COR-L47 (cell line): ENCODE measurements around the gene BTBD17.

Experiments used
- DNase-seq: peaks from one replicate; lab custom pipeline; 2025; lab: John Stamatoyannopoulos, UW

Gene BTBD17

DNA sequence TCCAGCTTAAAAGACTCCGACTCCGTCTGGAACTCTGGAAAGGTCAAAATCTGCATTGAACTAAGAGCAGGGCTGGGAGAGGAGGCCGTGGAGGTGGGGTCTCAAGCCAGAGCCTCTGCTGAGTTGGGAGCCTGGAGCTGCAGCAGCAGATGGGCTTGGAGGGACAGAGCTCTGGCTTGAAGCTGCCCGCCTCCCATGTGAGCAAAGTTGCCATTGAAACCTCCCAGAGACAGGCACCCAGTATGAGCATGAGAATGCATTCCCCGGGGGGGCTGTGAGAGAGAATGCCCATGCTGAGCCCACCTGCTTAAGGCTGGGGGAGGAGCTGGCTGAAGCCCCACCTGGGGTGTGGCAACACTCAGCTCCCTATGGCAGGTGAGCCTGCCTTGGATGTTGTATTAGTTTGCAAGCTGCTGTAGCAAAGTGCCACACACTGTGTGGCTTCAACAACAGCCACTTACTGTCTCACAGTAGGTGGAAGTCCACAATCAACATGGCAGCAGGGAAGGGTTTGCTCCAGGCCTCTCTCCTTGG lies 26.1 kb downstream of the BTBD17 start:
- no peak for DNase-seq

DNA sequence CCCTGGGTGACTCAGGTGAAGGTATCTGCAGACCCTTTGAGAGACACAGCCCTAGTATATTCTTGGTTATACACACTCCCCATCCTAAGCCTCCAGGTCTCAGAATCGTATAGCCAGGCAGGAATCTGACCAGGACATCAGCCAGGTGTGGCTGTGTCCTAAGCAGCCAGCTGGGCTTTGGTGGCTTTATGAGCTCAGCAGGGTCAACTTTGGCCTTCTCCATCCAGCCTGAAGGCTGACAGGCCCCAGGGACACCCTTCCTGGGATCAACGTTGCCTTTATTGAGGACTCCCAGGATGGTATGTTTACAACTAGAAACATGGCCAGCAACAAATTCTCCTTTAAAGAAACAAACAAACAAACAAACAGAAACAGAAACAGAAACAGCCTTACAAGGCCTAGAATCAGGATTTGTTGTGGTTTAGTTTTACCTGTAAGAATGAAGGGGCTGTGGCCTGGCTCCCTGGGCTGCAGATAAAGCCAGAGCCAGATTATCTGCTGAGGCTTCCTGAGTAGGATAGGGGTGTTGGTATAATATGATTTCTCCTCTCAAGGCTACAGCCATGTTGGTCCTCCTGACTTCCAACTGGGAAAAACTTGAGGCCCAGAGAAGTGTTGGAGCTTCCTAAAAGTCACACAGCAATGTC lies 27.2 kb downstream of the BTBD17 start:
- no peak for DNase-seq

DNA sequence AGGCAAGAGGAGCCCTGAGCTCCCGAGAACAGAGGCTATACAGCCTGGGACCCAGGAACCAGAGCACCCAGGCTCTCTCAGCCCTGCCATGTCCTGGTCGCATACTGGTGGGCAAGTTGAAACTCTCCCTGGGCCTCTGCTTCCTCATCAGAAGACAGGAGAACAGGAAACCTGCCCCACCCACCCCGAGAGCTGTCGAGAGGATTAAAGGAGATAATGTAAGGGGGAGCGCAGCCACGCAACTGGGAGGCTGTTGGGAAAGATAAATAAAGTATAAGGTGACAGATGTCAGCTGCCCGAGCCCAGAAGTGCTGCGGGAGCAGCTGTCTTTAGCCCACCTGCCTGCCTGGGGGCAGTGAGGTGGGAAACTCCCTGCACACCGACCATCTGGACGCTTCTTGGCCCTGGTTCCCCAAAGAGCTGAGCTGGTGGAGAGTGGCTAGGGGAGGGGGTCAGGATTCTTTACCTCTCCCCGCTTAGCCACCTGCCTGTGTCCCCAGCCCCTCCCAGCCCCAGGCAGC lies 28.8 kb downstream of the BTBD17 start:
- peak; percentile 68 for DNase-seq

DNA sequence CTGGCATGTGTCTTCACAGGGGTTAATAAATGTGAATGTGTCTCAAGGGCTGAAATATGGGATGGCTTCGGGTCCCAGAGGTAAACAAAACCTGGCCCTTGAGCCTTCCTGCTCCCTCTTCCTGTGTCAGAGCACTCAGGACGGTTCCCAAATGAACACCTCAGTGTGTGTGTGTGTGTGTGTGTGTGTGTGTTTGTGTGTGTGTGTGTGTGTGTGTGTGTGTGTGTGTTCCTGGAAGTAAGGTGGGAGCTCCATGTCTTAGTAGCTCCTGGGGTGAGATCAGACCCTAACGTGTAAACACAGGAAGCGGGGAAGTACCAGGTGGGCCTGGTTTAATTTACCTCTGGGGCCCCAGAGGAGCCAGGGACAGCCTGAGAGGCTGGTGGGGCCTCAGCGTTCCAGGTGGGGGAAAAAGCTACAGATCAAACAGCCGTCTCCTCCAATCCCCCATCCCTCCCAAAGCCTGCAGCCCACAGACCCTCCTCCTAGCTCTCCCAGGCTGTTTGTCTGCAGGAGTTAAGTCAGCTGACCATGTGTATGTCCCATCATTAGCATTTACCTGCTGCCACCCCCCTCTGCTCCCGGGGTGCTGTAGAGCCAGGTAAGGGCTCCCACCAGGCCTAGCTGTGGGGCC lies 29.5 kb downstream of the BTBD17 start:
- DNase-seq = no peak

DNA sequence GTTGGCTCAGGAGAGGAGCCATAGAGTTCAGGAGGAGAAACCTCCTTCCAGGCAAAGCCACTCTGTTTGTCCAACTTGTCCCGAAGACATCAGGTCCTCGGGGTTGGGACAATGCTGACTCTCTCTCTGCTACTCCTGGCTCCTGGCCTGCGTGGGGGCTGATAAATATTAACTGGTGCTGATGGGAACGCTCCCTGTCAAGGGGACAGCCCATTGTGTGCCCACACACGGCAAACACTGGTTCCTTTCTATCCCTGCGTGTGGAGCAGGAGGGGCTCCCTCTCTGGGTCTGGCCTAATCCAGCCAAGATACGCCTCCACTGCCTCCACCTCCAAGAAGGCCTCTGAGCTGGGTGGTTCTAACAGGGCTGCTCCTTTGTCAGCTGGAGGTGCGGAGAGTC lies 31.2 kb downstream of the BTBD17 start:
- DNase-seq = no peak

DNA sequence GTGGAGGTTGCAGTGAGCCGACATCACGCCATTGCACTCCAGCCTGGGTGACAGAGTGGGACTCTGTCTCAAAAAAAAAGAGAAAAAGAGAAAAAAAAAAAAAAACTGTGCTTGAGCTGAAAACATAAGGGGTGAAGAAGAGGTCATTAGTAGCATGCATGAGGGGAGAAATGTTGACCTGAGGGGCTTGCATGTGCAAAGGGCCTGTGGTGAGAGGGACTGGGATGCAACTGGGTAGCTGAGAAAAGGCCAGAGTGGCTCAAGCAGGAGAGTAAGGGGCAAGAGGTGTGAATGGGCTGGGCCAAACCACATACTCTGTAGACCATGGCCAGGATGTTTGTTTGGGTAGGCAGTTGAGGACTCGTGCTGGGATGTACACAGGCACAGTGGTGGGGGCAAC lies 32.3 kb downstream of the BTBD17 start:
- DNase-seq = no peak

DNA sequence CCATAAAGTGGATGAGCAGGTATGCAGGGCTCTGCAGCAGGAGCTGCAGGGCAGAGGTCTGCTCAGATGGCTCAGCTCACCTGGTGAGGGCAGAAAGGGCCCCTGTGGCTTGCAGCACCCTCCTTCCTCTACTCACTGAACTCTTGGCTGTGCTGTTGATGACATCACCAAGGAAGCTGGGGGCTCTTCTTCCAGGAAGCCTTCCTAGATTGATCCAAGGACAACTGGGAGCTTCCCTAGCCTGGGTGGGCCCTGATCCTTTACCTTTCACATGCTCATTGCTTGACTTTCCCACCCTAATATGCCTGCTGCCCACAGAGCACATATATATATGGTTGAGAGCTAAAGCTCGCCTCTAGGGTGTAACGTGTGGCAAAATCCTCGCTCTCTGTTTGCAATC lies 33.2 kb downstream of the BTBD17 start:
- no peak for DNase-seq

DNA sequence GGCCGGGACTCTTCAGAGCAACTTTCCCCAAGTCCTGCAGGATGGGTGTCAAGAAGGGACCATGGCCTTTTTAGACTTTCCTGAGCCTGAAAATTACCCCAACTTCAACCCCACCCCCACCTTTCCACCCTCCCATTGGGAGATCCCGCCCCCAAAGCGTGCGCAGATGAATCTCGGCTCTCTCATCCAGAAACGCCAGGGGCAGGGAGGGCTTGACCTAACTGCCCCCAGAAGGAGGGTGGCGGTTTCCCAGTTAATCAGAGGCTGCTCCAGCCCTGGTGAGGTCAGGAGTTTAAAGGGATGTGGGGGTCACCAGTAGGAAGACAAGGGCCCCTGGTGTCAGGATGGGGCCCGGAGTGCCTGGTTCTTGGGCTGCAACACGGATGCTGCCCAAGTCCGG lies 35.2 kb downstream of the BTBD17 start:
- no peak for DNase-seq

DNA sequence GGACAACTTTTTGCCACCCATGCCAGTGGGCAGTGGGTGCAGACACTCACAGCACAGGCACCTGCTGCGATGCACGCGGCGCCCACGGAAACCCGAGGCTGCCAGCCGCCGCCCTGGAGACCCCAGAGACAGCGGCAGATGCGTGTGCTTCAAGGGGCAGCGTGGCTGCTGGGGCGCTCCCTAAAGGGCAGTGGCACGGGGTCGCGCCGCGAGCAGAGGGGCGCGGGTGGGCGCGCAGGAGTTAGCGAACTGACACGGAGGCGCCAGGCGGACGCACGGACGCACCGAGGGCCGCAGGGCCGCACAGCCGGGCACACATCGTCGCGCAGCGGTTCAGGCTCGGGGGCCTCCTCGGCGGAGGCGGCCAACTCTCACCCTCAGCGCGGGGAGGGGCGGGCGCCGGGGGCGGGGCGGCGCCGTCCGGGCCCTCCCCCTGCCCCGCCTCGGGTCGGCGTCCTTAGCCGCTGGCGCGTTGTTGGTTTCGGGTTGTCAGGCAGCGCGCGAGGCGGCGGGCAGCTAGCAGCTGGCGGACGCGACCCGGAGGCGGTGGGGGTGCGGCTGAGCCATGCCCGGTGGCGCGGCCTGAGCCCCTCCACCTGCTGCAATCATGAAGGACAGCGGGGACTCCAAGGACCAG lies 35.8 kb downstream of the BTBD17 start, which contains the start of gene KIF19:
Gene KIF19 (plus strand): TSS at position 484 of the 637 bp plus-strand sequence. CDS start 124 bp downstream, at position 608.
- no peak for DNase-seq

DNA sequence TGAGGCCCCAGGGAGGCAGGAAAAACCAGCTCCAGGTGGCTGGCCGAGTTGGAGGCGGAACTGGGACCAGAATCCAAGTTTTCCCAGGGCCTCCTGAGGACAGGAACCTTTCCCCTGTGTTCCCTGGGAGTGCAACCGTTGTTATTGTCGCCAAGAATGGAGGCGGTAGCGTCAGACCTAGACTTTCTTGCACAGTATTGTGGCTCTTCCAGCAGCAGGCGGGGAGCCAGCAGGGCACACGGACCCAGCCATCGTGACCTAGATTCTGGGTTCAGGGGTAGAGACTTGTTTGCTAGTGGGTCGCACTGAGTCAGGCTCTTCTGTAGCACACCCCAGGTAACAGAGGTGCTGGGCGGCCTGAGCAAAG lies 36.3 kb downstream of the BTBD17 start:
- no peak for DNase-seq

DNA sequence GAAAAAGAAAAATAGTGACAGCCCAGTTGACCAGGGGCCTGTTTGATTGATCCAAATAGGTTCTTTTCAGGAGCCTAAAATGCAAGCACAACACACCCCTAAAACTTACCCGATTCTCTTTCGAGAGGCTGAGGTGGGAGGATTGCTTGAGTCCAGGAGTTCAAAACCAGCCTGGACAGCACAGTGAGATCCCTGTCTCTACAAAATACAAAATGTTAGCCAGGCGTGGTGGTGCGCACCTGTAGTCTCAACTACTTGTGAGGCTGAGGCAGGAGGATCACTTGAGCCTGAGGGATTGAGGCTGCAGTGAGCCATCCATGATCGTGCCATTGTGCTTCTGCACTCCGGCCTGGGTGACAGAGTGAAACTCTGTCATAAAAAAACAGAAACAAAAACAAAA lies 37.1 kb downstream of the BTBD17 start:
- no peak for DNase-seq

DNA sequence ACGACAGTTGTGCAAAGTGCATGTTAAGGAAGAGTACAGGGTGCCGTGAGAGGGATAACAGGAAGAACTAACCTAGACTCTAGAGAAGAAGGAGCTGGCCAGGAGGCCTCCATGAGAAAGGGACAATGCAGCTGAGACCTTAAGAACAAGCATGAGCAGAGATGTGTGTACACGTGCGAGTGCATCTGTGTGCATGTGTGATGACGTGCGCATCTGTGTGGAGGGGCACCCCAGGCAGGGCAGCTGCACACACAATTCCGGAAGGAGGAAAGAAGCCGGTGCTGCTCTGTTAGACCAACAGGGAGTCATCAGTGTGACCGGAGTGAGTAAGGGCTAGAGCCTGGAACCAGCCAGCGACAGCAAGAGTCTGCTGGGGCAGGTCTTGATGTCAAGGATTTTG lies 43.3 kb downstream of the BTBD17 start:
- DNase-seq = no peak

DNA sequence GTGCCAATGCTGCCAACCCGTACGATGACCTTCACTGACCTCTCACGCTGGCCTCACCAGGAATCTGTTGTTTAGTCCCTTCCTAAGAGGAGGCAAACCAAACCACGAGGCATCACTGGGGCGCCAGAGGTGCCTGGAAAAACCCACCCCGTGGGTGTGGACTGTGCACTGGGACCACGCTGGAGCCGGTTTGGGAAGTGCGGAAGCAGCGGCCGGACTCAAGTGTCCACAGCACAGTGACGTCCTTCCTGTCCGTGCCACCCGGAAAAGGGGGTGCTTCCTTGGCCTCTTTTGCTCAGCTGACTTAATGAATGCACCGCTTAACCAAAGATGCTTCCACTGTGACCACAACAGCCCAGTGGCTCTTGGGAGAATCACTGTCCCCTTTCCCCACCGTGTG lies 44.6 kb downstream of the BTBD17 start:
- no peak for DNase-seq

DNA sequence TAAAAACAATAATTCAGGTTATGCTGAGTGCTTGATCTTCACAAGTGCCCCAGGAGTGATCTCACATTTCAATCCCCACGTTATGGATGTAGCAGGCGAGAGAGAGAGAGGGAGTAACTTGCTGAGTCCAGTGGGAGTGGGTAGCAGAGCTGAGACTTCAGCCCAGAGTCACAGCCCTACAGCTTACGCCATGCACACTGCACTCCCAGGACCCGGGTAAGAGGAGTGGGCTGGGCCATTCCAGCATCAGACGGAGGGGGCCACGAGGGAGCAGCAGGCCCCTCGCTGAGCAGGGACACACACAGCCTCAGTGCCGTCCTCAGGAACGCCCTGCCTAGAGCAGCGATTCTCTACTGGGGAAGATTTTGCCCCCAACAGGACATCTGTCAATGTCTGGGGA lies 45.4 kb downstream of the BTBD17 start:
- DNase-seq = no peak

DNA sequence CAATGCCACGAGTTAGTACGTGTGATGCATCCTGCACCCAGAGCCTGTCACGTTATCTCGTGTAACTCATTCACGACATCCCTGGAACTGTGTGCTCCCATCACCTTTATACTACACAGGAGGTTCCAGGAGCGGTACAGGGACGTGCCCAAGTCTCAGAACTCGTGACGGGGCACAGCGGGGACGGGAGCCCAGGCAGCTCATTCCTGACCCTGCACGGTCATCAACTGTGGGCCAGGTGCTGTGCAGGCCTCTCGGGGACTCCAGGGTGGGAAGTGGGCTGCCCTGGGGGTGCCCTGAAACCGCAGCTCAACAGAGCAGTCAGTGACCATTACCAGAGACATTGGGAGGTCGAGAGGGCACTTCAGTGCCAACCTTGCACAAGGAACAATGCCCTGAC lies 46.8 kb downstream of the BTBD17 start:
- DNase-seq = no peak

DNA sequence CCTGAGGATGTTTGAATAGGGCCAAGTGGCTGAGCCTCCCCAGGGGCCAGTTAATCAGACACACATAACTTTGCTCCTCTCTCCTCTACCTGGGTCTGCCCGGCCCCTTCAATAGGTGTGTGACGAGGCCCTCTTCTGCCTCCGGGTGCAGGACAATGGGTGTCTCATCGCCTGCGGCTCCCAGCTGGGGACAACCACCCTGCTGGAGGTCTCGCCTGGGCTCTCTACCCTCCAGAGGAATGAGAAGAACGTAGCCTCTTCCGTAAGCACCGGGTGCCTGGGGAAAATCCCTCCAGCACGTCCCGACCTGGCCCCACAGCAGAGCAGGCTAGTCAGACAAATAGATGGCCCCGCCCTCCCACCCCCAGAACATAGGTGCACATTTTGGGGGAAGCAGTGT lies 51.8 kb downstream of the BTBD17 start:
- DNase-seq = no peak

DNA sequence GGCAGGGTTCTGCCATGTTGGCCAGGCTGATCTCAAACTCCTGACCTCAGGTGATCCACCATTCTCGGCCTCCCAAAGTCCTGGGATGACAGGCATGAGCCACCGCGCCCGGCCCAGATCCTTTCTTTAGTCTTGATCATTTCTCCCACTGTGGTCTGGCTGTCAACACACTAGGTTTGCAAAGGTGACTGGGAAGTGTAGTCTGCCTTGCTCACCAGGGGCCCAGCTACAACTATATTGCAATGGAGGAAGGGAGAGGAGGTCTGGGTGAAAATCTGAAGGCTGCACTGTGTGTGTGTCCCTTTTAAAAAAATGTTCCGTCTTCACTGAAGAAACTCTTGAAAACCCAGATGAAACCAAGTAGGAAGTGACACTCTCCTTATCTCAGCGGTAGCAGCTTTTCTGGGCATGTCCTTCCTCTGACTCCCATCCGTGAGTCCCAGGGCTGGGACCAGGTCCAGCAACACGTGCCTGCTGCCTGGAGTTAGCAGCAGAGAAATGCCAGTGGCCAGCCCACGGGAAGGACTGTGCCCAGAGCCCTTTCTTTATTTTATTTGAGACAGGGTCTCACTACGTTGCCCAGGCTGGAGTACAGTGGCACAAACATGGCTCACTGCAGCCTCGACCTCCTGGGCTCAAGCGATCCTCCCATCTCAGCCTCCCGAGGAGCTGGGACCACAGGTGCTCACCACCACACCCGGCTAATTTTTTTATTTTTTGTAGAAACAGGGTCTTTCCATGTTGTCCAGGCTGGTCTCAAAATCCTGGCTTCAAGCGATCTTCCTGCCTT lies 53.5 kb downstream of the BTBD17 start:
- no peak for DNase-seq
